ENCODE results near the gene PON3.

DNA sequence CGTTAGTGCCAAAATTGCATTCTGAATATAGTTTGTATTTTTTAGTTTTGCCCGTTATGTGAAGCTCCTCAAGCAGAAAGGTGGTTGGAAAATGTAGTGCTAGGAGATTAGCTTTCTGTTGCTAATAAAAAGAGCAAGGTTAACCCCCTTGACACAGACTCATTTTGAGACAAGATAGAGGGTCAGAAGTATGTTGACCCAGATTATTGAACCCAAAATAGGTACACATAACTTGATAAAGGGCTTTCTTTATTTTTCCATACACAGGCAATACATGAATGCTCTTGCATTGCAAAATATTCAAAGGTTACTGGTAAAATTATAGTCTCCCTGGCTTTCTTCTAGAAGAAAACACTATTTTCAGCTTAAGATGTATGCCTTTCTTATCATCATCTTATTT is 48.6 kb upstream of the PON3 start:
- TF ChIP-seq RFX5 (IDR thresholded peaks at IDR 0.05; ENCODE audit: borderline replicate concordance, low read depth, low read length) (no peak), ZNF274 (IDR thresholded peaks at IDR 0.05; ENCODE audit: borderline replicate concordance, extremely low read depth, low read length) (no peak), POLR2A (IDR thresholded peaks at IDR 0.05; ENCODE audit: control extremely low read depth in 1 of 2, low read depth in 2 of 2, low read length in 2 of 2) (no peak), POLR2AphosphoS5 (IDR thresholded peaks at IDR 0.05; ENCODE audit: low read depth, low read length) (no peak)
- TF ChIP-seq, protein P1, sequence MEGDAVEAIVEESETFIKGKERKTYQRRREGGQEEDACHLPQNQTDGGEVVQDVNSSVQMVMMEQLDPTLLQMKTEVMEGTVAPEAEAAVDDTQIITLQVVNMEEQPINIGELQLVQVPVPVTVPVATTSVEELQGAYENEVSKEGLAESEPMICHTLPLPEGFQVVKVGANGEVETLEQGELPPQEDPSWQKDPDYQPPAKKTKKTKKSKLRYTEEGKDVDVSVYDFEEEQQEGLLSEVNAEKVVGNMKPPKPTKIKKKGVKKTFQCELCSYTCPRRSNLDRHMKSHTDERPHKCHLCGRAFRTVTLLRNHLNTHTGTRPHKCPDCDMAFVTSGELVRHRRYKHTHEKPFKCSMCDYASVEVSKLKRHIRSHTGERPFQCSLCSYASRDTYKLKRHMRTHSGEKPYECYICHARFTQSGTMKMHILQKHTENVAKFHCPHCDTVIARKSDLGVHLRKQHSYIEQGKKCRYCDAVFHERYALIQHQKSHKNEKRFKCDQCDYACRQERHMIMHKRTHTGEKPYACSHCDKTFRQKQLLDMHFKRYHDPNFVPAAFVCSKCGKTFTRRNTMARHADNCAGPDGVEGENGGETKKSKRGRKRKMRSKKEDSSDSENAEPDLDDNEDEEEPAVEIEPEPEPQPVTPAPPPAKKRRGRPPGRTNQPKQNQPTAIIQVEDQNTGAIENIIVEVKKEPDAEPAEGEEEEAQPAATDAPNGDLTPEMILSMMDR (IDR thresholded peaks at IDR 0.05; ENCODE audit: control extremely low read depth in 1 of 3, insufficient read depth in 1 of 3, low read depth in 1 of 3, low read length in 3 of 3), result no peak
